ENCODE data around the gene TPM1. TPM values are rescaled to one million over a fixed set of nuclear protein-coding genes. Genes with fewer than 3 reads are reported as not detected.

Gene TPM1
- total and polyA plus RNA-seq, 4 donors, result 118 to 469 (median 192) TPM

DNA sequence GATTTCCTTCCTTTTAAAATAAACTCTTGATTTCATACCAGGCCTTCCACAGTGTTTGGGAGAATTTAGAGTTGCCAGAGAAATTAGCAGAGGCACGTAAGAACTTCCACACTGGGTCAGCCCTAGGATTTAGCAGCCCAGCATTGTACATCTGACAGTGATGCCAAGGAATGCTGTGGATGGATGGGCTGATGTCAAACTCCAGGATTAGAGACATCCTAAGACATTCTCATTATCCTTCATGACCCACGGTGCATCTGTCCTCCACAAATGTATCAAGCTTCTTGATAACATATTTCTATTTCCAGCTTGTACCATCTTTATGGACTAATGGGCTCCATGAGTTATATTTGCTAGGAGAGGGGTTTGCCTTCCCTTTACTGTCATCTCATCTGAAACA lies 8.0 kb upstream of the TPM1 start:
- DNase-seq (no peak), ATAC-seq (ENCODE audit: insufficient read depth, low FRiP score) (no peak)
- Histone ChIP-seq H3K27me3 (ENCODE audit: control insufficient read depth in 3 of 3, insufficient read depth in 3 of 3, low read length in 2 of 3) (no peaks in the 10 kb centered on the region), H3K4me3 (no peak overlapping the region), H3K4me1 (ENCODE audit: control insufficient read depth in 5 of 5, insufficient read depth in 5 of 5, low read length in 5 of 5) (peaks cover 0 to 11% (median 2%) of the 10 kb centered on the region in 5 donors), H3K36me3 (ENCODE audit: control insufficient read depth in 4 of 4, insufficient read depth in 4 of 4, low read length in 4 of 4) (no peaks in the 10 kb centered on the region), H3K9me3 (ENCODE audit: control insufficient read depth in 4 of 4, insufficient read depth in 3 of 4, low read length in 3 of 4) (no peaks in the 10 kb centered on the region), H3K9ac (ENCODE audit: insufficient read depth in 1 of 2, low read length in 2 of 2) (no peak overlapping the region), H3K27ac (ENCODE audit: low read depth in 1 of 2, low read length in 1 of 2) (no peak overlapping the region)
- WGBS, 2 donors, result 90 to 94% methylated on average over 2 of the region's 2 CpGs
- TF ChIP-seq, protein P1, sequence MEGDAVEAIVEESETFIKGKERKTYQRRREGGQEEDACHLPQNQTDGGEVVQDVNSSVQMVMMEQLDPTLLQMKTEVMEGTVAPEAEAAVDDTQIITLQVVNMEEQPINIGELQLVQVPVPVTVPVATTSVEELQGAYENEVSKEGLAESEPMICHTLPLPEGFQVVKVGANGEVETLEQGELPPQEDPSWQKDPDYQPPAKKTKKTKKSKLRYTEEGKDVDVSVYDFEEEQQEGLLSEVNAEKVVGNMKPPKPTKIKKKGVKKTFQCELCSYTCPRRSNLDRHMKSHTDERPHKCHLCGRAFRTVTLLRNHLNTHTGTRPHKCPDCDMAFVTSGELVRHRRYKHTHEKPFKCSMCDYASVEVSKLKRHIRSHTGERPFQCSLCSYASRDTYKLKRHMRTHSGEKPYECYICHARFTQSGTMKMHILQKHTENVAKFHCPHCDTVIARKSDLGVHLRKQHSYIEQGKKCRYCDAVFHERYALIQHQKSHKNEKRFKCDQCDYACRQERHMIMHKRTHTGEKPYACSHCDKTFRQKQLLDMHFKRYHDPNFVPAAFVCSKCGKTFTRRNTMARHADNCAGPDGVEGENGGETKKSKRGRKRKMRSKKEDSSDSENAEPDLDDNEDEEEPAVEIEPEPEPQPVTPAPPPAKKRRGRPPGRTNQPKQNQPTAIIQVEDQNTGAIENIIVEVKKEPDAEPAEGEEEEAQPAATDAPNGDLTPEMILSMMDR (IDR thresholded peaks at IDR 0.05; ENCODE audit: control extremely low read depth, extremely low read depth), result no peak

DNA sequence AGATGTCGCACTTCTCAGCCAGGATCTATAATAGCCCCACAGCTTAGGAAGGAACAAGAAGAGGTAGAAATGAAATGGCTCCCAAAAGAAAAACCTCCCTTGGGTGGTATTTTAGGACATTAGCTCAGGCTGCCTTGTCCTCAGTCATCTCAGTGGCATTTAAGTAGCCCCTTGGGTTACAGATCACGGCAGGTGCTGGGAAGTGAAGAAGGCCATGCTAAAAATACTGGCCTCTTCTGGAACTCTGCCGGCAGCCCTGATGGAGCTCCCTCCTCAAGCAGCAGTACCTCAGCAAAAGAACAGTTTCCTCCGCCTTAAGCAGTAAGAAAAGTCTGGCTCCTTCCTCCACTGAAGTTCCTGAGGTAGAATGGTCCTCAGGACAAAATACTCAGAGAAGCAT lies 7.3 kb upstream of the TPM1 start:
- Histone ChIP-seq H3K4me3 (no peak overlapping the region), H3K9me3 (ENCODE audit: control insufficient read depth in 4 of 4, insufficient read depth in 3 of 4, low read length in 3 of 4) (no peaks in the 10 kb centered on the region), H3K27ac (ENCODE audit: low read depth in 1 of 2, low read length in 1 of 2) (no peak overlapping the region), H3K36me3 (ENCODE audit: control insufficient read depth in 4 of 4, insufficient read depth in 4 of 4, low read length in 4 of 4) (no peaks in the 10 kb centered on the region), H3K4me1 (ENCODE audit: control insufficient read depth in 5 of 5, insufficient read depth in 5 of 5, low read length in 5 of 5) (peaks cover 0 to 8% (median 0%) of the 10 kb centered on the region in 5 donors), H3K9ac (ENCODE audit: insufficient read depth in 1 of 2, low read length in 2 of 2) (no peak overlapping the region), H3K27me3 (ENCODE audit: control insufficient read depth in 3 of 3, insufficient read depth in 3 of 3, low read length in 2 of 3) (no peaks in the 10 kb centered on the region)
- TF ChIP-seq, protein P1 (IDR thresholded peaks at IDR 0.05; ENCODE audit: control extremely low read depth, extremely low read depth), result no peak
- ATAC-seq (ENCODE audit: insufficient read depth, low FRiP score) (no peak), DNase-seq (no peak)
- 84 to 86% methylated on average over 4 of the region's 4 CpGs for WGBS, 2 donors

DNA sequence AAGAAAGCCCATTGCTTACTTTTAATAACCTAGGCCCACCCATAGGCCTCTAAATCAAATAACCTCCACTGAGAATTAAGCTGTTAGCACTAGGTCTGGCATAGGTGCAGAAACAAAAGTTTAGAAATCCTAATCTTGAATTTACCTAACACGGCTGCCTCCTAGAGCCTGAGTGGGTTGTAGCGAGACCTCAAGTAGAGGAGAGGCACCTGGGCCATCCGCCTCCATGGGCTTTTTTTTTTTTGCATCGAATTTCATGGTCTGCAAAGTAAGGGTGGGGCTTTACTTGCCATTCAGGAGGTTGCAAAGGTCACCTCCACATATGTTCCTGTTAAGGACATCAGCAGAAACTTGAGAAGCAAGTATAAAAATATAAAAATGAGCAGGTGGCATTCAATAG lies 6.6 kb upstream of the TPM1 start:
- Histone ChIP-seq H3K27ac (ENCODE audit: low read depth in 1 of 2, low read length in 1 of 2) (no peak overlapping the region), H3K4me1 (ENCODE audit: control insufficient read depth in 5 of 5, insufficient read depth in 5 of 5, low read length in 5 of 5) (peaks cover 0 to 8% (median 0%) of the 10 kb centered on the region in 5 donors), H3K27me3 (ENCODE audit: control insufficient read depth in 3 of 3, insufficient read depth in 3 of 3, low read length in 2 of 3) (no peaks in the 10 kb centered on the region), H3K9ac (ENCODE audit: insufficient read depth in 1 of 2, low read length in 2 of 2) (no peak overlapping the region), H3K4me3 (no peak overlapping the region), H3K36me3 (ENCODE audit: control insufficient read depth in 4 of 4, insufficient read depth in 4 of 4, low read length in 4 of 4) (no peaks in the 10 kb centered on the region), H3K9me3 (ENCODE audit: control insufficient read depth in 4 of 4, insufficient read depth in 3 of 4, low read length in 3 of 4) (no peaks in the 10 kb centered on the region)
- 63 to 84% methylated on average over 4 of the region's 4 CpGs for WGBS, 2 donors
- DNase-seq, result no peak
- TF ChIP-seq, protein P1 (IDR thresholded peaks at IDR 0.05; ENCODE audit: control extremely low read depth, extremely low read depth), result no peak
- no peak for ATAC-seq (ENCODE audit: insufficient read depth, low FRiP score)

Measured in lung (tissue), 12 donors.